ENCODE measurements around the gene ATP11B. TPM values are rescaled to one million over a fixed set of nuclear protein-coding genes. Genes with fewer than 3 reads are reported as not detected.

The ATP11B gene
- polyA plus RNA-seq, 1 experiment, result 11.2 TPM

- no peaks in the 10 kb centered on the region for H3K36me3 ChIP-seq (ENCODE audit: control insufficient read depth, insufficient read depth, low read length)
- CTCF ChIA-PET, result interaction anchor here (0.7 kb wide), 1 partner anchor 9 kb away, joined by 3 read pairs; no protein-coding TSS in a partner anchor
- DNase-seq (ENCODE audit: low read depth), result no peak
- H3K4me3 ChIP-seq (ENCODE audit: low read depth, low read length), result no peak overlapping the region
- POLR2A ChIA-PET, result no interaction called here
- TF ChIP-seq CTCF (IDR thresholded peaks at IDR 0.05; ENCODE audit: insufficient read depth, low read depth, low read length), result no peak
- no peaks in the 10 kb centered on the region; the same call in 1 of the 2 replicates for H3K27me3 ChIP-seq (ENCODE audit: control insufficient read depth, insufficient read depth, low read length)
Measured at GRCh38 chr3:182763896-182764295, 29.4 kb upstream of the ATP11B start.

- no peak for TF ChIP-seq CTCF (IDR thresholded peaks at IDR 0.05; ENCODE audit: insufficient read depth, low read depth, low read length)
- CTCF ChIA-PET, result no interaction called here
- no peak for DNase-seq (ENCODE audit: low read depth)
- no peak overlapping the region for H3K4me3 ChIP-seq (ENCODE audit: low read depth, low read length)
- POLR2A ChIA-PET, result no interaction called here
- H3K36me3 ChIP-seq (ENCODE audit: control insufficient read depth, insufficient read depth, low read length), result no peaks in the 10 kb centered on the region
- no peaks in the 10 kb centered on the region; the same call in 1 of the 2 replicates for H3K27me3 ChIP-seq (ENCODE audit: control insufficient read depth, insufficient read depth, low read length)
Measured at GRCh38 chr3:182765287-182765686, 28.0 kb upstream of the ATP11B start.

GRCh38 chr3:182766099-182766498 lies 27.2 kb upstream of the ATP11B start:
- CTCF ChIA-PET, result no interaction called here
- Histone ChIP-seq H3K4me3 (ENCODE audit: low read depth, low read length) (no peak overlapping the region), H3K36me3 (ENCODE audit: control insufficient read depth, insufficient read depth, low read length) (no peaks in the 10 kb centered on the region), H3K27me3 (ENCODE audit: control insufficient read depth, insufficient read depth, low read length) (no peaks in the 10 kb centered on the region)
- TF ChIP-seq CTCF (IDR thresholded peaks at IDR 0.05; ENCODE audit: insufficient read depth, low read depth, low read length), result no peak
- POLR2A ChIA-PET, result no interaction called here
- DNase-seq (ENCODE audit: low read depth), result no peak

GRCh38 chr3:182768413-182768812 lies 24.9 kb upstream of the ATP11B start:
- no peak for DNase-seq (ENCODE audit: low read depth)
- no peak for TF ChIP-seq CTCF (IDR thresholded peaks at IDR 0.05; ENCODE audit: insufficient read depth, low read depth, low read length)
- ChIA-PET POLR2A (no interaction called here), CTCF (no interaction called here)
- Histone ChIP-seq H3K4me3 (ENCODE audit: low read depth, low read length) (no peak overlapping the region), H3K27me3 (ENCODE audit: control insufficient read depth, insufficient read depth, low read length) (no peaks in the 10 kb centered on the region), H3K36me3 (ENCODE audit: control insufficient read depth, insufficient read depth, low read length) (no peaks in the 10 kb centered on the region)

GRCh38 chr3:182769673-182770072 lies 23.6 kb upstream of the ATP11B start:
- no peak for DNase-seq (ENCODE audit: low read depth)
- no peaks in the 10 kb centered on the region for H3K36me3 ChIP-seq (ENCODE audit: control insufficient read depth, insufficient read depth, low read length)
- no peaks in the 10 kb centered on the region for H3K27me3 ChIP-seq (ENCODE audit: control insufficient read depth, insufficient read depth, low read length)
- no peak for TF ChIP-seq CTCF (IDR thresholded peaks at IDR 0.05; ENCODE audit: insufficient read depth, low read depth, low read length)
- POLR2A ChIA-PET, result no interaction called here
- H3K4me3 ChIP-seq (ENCODE audit: low read depth, low read length), result no peak overlapping the region
- CTCF ChIA-PET, result no interaction called here

All from BJ (cell line).